Measurements from ENCODE around the gene SLCO2A1.

Gene SLCO2A1

DNA sequence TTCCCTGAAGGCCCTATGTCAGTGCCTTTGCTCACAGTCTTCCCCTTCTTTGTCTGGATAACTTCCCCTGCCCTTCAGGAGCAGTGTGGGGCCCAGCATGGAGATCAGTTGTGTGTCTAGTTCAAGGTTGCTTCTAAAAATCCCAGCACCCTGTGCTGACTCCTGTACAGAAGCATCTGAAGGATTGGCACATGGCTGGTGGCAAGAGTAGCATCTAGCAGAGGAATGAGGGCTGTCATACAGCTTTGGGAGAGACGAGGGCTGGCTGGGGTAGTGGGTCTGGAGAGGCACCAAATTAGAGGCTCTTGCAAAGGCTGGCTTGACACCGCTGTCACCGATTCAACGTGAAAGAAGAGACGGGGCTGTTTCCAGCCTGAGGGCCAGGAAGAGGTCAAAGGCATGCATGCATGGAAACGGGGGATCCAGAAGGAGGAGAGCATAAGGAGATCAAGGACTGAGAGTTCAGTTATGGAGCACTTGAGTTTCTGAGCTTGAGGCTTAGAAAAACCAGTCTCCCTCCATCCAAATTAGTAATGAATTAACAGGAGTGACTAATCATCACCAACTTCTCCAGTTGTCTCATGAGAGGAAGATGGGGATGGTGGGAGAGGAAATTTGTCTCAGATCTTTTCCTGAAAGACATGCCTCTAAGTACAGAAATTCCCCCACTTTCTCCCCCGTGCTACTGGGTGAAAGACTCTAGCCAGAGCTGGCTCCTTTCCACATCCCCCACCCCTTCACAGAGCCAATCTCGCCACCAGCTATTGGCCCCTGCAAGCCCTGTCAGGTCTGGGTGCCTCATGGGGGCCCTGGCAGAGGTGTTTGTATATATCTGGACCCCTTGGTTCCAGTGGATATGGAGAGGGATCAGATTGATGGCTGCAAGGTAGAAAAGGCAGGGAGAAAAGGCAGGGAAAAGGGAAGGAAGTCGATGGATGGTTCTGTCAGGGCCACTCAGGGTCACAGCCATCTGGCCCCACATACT is 45.9 kb downstream of the SLCO2A1 start:
- Histone ChIP-seq H3K9ac (ENCODE audit: low read length) (no peak overlapping the region), H3K4me1 (ENCODE audit: control insufficient read depth, low read depth, low read length) (peaks cover 21% of the 10 kb centered on the region), H3K27me3 (ENCODE audit: control insufficient read depth, insufficient read depth, low read length) (peaks cover 7% of the 10 kb centered on the region), H3K27ac (ENCODE audit: low read length) (no peak overlapping the region), H3K36me3 (ENCODE audit: control insufficient read depth, low read depth, low read length) (no peaks in the 10 kb centered on the region), H3K4me3 (ENCODE audit: low read length) (no peak overlapping the region), H3K9me3 (ENCODE audit: control insufficient read depth, low read depth, low read length) (no peaks in the 10 kb centered on the region)

DNA sequence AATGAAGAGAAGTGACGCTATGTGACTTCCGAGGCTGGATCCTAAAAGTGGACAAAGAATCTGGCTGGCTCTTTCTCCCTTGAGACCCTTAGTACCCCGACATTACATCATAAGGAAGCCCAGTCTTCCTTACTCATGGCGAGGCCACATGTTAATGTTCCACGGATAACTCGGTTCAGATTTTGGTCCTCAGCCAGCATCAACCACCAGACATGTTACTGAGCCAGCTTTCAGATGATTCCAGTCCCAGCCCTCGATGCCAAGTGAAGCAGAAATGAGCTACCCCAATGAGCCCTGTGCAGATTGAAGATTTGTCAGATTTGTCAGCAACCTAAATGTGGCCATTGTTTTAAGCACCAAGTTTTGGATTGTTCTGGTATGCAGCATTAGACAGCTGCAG is 46.6 kb downstream of the SLCO2A1 start:
- Histone ChIP-seq H3K27me3 (ENCODE audit: control insufficient read depth, insufficient read depth, low read length) (peaks cover 5% of the 10 kb centered on the region), H3K9me3 (ENCODE audit: control insufficient read depth, low read depth, low read length) (no peaks in the 10 kb centered on the region), H3K9ac (ENCODE audit: low read length) (no peak overlapping the region), H3K4me3 (ENCODE audit: low read length) (no peak overlapping the region), H3K36me3 (ENCODE audit: control insufficient read depth, low read depth, low read length) (no peaks in the 10 kb centered on the region), H3K4me1 (ENCODE audit: control insufficient read depth, low read depth, low read length) (peaks cover 14% of the 10 kb centered on the region), H3K27ac (ENCODE audit: low read length) (no peak overlapping the region)

DNA sequence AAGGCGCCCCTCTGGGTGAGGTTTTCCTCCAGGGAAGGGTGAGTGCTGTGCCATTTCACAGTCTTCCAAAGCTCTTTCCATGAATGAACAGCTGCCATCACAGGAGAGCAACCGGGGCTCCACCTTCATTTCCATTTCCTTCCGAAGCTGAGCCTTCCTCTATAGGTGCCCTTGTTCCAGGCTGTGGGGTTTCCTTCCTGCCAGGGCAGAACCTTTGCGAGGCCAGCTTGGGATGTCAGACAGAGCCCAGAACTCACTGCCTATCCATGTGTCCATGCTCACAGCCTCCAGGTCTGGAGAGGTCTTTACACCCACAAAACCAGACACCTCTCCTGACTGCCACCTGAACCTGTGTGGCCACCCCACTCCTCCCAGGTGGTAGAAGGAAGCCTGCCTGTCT is 49.2 kb downstream of the SLCO2A1 start:
- Histone ChIP-seq H3K27me3 (ENCODE audit: control insufficient read depth, insufficient read depth, low read length) (no peaks in the 10 kb centered on the region), H3K9ac (ENCODE audit: low read length) (no peak overlapping the region), H3K4me1 (ENCODE audit: control insufficient read depth, low read depth, low read length) (no peaks in the 10 kb centered on the region), H3K4me3 (ENCODE audit: low read length) (no peak overlapping the region), H3K27ac (ENCODE audit: low read length) (no peak overlapping the region), H3K9me3 (ENCODE audit: control insufficient read depth, low read depth, low read length) (no peaks in the 10 kb centered on the region), H3K36me3 (ENCODE audit: control insufficient read depth, low read depth, low read length) (no peaks in the 10 kb centered on the region)

DNA sequence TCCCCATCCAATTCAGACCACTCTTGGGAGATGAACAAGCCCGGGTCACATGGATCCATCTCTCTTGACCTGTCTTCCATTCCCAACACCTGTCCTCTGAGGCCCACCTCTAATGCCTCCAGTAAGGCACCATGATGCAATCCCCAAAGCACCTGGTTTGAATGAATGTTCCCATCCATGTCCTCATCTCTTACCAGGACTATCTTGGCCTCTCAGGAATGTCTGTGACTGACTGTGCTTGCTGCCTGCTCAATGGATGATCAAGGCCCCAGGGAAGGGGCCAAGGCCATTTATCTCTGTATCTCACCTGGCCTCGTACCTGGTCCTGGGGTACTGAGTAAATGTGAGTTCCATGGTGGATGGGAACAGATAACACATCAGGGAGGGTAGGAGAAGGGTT is 49.7 kb downstream of the SLCO2A1 start:
- no peak overlapping the region for H3K9ac ChIP-seq (ENCODE audit: low read length)
- H3K9me3 ChIP-seq (ENCODE audit: control insufficient read depth, low read depth, low read length) = no peaks in the 10 kb centered on the region
- no peaks in the 10 kb centered on the region for H3K4me1 ChIP-seq (ENCODE audit: control insufficient read depth, low read depth, low read length)
- no peaks in the 10 kb centered on the region for H3K27me3 ChIP-seq (ENCODE audit: control insufficient read depth, insufficient read depth, low read length)
- no peak overlapping the region for H3K4me3 ChIP-seq (ENCODE audit: low read length)
- H3K36me3 ChIP-seq (ENCODE audit: control insufficient read depth, low read depth, low read length) = no peaks in the 10 kb centered on the region
- no peak overlapping the region for H3K27ac ChIP-seq (ENCODE audit: low read length)

DNA sequence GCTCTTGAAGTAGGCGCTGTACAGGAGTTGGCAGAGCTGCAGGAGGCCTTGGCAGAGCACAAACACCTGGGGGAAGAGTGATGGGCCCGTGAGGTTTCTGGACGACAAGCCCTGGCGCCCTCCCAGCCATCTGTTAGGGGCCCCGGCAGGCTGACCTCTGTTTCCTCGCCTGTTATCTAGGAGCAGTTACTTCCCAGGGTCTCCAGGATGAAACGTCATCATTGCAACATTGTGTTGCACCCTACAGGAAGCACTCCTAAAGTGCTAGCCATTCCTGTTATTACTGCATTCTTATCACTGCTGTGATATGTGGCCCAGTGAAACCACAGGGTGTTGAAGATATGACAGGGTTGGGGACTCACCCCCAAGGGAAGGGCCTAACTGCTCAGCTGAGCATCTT is 50.2 kb downstream of the SLCO2A1 start:
- Histone ChIP-seq H3K4me3 (ENCODE audit: low read length) (no peak overlapping the region), H3K9ac (ENCODE audit: low read length) (no peak overlapping the region), H3K9me3 (ENCODE audit: control insufficient read depth, low read depth, low read length) (no peaks in the 10 kb centered on the region), H3K27ac (ENCODE audit: low read length) (no peak overlapping the region), H3K4me1 (ENCODE audit: control insufficient read depth, low read depth, low read length) (no peaks in the 10 kb centered on the region), H3K36me3 (ENCODE audit: control insufficient read depth, low read depth, low read length) (no peaks in the 10 kb centered on the region), H3K27me3 (ENCODE audit: control insufficient read depth, insufficient read depth, low read length) (no peaks in the 10 kb centered on the region)

DNA sequence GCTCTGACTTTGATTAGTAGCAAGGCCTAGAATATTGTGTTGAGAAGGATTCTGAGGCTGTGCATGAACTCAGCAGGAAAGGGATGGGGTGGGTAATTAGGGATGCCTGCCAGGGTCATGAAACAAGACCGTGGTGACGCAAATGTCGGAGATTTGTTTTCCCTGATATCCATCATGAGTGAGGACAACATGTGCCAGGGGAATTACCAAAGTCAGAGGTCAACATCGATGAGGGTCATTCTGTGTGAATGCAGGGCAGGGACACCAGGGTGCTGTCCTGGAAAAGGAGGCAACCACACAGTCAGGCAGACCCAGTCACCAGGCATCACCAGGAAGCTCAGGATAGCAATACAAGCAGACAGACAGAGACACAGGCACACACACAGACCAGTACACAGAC is 52.2 kb downstream of the SLCO2A1 start:
- no peak overlapping the region for H3K27ac ChIP-seq (ENCODE audit: low read length)
- H3K27me3 ChIP-seq (ENCODE audit: control insufficient read depth, insufficient read depth, low read length) = no peaks in the 10 kb centered on the region
- H3K36me3 ChIP-seq (ENCODE audit: control insufficient read depth, low read depth, low read length) = no peaks in the 10 kb centered on the region
- H3K4me3 ChIP-seq (ENCODE audit: low read length) = no peak overlapping the region
- H3K9me3 ChIP-seq (ENCODE audit: control insufficient read depth, low read depth, low read length) = no peaks in the 10 kb centered on the region
- H3K9ac ChIP-seq (ENCODE audit: low read length) = no peak overlapping the region
- no peaks in the 10 kb centered on the region for H3K4me1 ChIP-seq (ENCODE audit: control insufficient read depth, low read depth, low read length)

DNA sequence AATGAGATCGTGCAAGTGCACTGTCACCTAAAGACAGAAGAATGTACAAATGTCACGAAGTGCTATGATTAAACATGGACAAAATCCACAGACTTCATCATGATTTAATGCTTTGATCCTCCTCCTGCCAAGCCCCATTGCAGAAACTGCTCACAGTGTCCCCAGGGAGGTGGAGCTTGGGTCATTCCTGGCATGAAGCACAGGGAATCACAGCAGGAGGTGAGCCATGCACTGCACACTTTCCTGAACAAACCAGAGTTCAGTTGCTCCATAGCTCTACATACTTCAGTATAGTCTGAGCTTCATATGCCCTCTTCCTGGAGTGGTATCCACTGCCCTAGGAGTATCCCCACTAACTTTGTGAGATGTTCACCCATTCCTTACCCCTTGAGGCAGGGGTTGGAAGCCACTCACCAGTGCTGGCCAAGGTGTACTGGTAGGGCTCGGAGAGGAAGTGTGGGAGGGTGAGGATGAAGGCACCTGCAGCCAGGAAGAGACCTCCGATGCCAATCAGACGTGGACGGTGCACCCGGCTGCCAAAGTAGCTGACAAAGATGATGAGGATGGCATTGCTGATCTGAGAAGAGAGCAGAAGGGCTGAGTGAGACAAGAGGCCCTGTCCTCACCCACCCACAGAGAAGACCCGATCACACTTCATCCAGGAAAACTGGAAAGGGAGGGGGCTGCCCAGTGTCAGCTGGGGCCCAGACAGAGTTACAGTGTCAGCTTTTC is 56.3 kb downstream of the SLCO2A1 start:
- Histone ChIP-seq H3K9ac (ENCODE audit: low read length) (no peak overlapping the region), H3K27ac (ENCODE audit: low read length) (no peak overlapping the region), H3K9me3 (ENCODE audit: control insufficient read depth, low read depth, low read length) (no peaks in the 10 kb centered on the region), H3K36me3 (ENCODE audit: control insufficient read depth, low read depth, low read length) (no peaks in the 10 kb centered on the region), H3K27me3 (ENCODE audit: control insufficient read depth, insufficient read depth, low read length) (no peaks in the 10 kb centered on the region), H3K4me1 (ENCODE audit: control insufficient read depth, low read depth, low read length) (no peaks in the 10 kb centered on the region), H3K4me3 (ENCODE audit: low read length) (no peak overlapping the region)

DNA sequence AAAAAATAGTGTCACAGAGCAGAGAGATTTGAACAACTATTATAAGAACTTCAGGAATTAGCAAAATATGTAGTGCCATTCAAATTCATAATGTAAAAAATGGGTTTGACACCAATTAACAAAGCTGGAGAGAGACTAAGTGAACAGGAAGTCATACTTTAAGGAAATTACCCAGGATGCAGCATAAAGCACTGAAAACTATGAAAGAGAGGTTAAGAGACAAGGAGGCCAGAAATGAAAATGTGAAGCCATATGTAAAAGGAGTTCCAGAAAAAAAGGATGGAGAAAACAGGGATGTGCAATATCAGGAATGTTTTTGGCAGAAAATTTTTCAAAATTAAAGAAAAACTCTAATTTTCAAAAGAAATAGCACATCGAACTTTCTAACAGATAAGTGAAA is 57.6 kb downstream of the SLCO2A1 start:
- Histone ChIP-seq H3K9me3 (ENCODE audit: control insufficient read depth, low read depth, low read length) (no peaks in the 10 kb centered on the region), H3K9ac (ENCODE audit: low read length) (no peak overlapping the region), H3K4me1 (ENCODE audit: control insufficient read depth, low read depth, low read length) (no peaks in the 10 kb centered on the region), H3K4me3 (ENCODE audit: low read length) (no peak overlapping the region), H3K27me3 (ENCODE audit: control insufficient read depth, insufficient read depth, low read length) (no peaks in the 10 kb centered on the region), H3K36me3 (ENCODE audit: control insufficient read depth, low read depth, low read length) (no peaks in the 10 kb centered on the region), H3K27ac (ENCODE audit: low read length) (no peak overlapping the region)

DNA sequence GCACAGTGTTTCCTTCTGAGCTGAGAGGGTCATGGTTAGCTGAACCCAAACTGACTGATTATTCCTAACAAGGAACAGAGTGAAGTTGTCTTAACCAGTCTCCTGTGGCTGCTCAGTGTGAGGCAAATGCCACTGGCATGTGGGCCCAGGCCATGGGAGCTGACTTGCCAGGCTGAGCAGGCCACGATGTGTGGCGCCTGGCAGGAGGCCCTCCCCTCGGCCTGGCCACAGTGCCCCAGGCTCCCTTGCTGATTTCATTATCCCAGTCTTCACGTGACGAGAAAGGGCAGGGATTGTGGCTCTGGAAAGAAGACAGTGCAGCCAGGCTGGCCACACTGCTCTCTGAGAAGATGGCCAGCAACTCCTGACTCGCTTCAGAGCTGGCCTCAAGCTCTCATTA is 58.8 kb downstream of the SLCO2A1 start:
- no peak overlapping the region for H3K27ac ChIP-seq (ENCODE audit: low read length)

DNA sequence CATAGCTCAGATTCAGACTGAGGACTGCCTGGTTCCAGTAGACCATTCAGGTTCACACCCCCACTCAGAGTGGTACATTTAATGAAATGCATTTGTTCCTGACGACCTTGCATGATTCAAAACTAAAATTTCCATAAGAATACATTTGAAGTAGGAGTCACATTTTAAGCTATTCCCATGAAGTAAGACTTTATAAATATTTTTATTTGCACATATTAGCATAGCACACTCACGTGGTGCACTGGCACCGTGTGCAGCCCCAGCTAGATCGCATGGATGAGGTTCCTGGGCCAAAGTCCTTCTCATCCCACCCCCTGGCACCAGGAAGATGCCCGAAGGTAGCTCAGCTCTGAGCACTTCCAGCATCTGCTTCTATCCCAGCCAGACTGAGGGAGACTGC is 59.4 kb downstream of the SLCO2A1 start:
- Histone ChIP-seq H3K9me3 (ENCODE audit: control insufficient read depth, low read depth, low read length) (no peaks in the 10 kb centered on the region), H3K27me3 (ENCODE audit: control insufficient read depth, insufficient read depth, low read length) (no peaks in the 10 kb centered on the region), H3K27ac (ENCODE audit: low read length) (no peak overlapping the region), H3K4me1 (ENCODE audit: control insufficient read depth, low read depth, low read length) (peaks cover 8% of the 10 kb centered on the region), H3K9ac (ENCODE audit: low read length) (no peak overlapping the region), H3K4me3 (ENCODE audit: low read length) (no peak overlapping the region), H3K36me3 (ENCODE audit: control insufficient read depth, low read depth, low read length) (no peaks in the 10 kb centered on the region)

More for the DNA sequence above, 58.8 kb downstream of the SLCO2A1 start:
- H3K9ac ChIP-seq (ENCODE audit: low read length) = no peak overlapping the region
- no peaks in the 10 kb centered on the region for H3K9me3 ChIP-seq (ENCODE audit: control insufficient read depth, low read depth, low read length)
- H3K4me3 ChIP-seq (ENCODE audit: low read length) = no peak overlapping the region
- no peaks in the 10 kb centered on the region for H3K36me3 ChIP-seq (ENCODE audit: control insufficient read depth, low read depth, low read length)
- no peaks in the 10 kb centered on the region for H3K27me3 ChIP-seq (ENCODE audit: control insufficient read depth, insufficient read depth, low read length)
- H3K4me1 ChIP-seq (ENCODE audit: control insufficient read depth, low read depth, low read length) = peaks cover 8% of the 10 kb centered on the region

DNA sequence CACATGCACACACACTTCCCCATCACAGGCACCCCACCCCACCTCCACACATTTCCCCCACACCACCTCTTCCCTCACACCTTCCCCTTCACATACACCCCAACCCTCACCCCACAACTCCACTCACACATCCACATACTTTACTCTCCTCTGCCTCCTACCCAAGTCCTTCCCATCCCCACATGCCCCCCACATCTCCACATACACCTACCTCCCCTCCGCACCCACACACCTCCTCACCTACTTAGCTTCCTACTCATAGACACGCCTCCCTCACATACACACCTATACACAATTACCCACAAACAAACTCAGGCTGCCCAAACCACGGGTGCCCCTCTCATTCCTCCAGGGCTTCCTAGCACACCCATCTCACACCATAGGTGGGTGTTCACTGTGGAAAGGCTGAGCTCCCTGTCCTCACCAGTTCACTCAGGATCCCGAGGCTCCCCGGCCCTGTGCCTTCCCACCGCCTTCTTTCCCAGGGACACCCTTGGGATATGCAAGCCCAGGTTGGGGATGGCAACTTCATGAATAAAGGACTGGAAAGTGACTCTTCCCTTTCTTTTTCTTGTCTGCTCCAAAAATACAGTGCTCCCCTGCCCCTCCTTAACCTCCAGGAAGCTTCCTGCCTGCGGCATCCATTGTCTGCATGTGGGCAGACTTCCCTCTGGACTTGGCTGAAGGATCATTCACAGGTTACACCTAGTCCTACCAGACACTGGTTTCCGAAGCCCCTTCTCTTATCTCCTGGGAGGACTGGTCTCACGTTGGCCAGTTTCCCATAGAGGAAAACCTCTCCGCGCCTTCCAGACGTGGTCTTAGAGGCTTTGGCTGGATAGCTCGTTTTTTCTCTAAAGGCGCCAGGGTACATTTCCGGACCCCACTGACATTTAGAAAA is 61.5 kb downstream of the SLCO2A1 start:
- Histone ChIP-seq H3K9me3 (ENCODE audit: control insufficient read depth, low read depth, low read length) (no peaks in the 10 kb centered on the region), H3K9ac (ENCODE audit: low read length) (no peak overlapping the region), H3K27me3 (ENCODE audit: control insufficient read depth, insufficient read depth, low read length) (no peaks in the 10 kb centered on the region), H3K4me3 (ENCODE audit: low read length) (no peak overlapping the region), H3K4me1 (ENCODE audit: control insufficient read depth, low read depth, low read length) (peaks cover 8% of the 10 kb centered on the region), H3K27ac (ENCODE audit: low read length) (no peak overlapping the region), H3K36me3 (ENCODE audit: control insufficient read depth, low read depth, low read length) (no peaks in the 10 kb centered on the region)
